MM.1S (cell line): ENCODE measurements around the gene PACRG.

ENCODE experiments used
- CTCF ChIP-seq: fragments of 300-600 bp; sonication (generic); IDR thresholded peaks from 2 replicates; pipeline ENCODE4 v1.5.1; 2016; ENCODE audit warnings: antibody characterized with exemption, low read length, mixed read lengths
- EZH2phosphoT487 ChIP-seq: fragments of 300-600 bp; sonication (generic); IDR thresholded peaks from 2 replicates; pipeline ENCODE4 v1.6.1; 2018; ENCODE audit warnings: antibody characterized with exemption, low read length

GRCh38 chr6:163177007-163177406, 449.2 kb downstream of the PACRG start:
- no peak for TF ChIP-seq CTCF
- TF ChIP-seq EZH2phosphoT487 = no peak
